Retinal pigment epithelial cell (primary cell): ENCODE results near the gene TARBP1.

ENCODE experiments used
- DNase-seq: peaks from one replicate; pipeline ENCODE4 v3.0.0-alpha.2; 2010; ENCODE audit warnings: low read depth
- H3K4me3 ChIP-seq: 2 replicates; pipeline ENCODE4 v1.5.1; 2011; ENCODE audit warnings: mild to moderate bottlenecking, low read length, control low read depth, moderate library complexity
- TF ChIP-seq, protein P1 (sequence below): conservative IDR thresholded peaks from 2 replicates; pipeline ENCODE4 v1.5.1; 2011; ENCODE audit warnings: low read depth, low read length, control low read depth, inconsistent platforms

TARBP1 gene

DNA sequence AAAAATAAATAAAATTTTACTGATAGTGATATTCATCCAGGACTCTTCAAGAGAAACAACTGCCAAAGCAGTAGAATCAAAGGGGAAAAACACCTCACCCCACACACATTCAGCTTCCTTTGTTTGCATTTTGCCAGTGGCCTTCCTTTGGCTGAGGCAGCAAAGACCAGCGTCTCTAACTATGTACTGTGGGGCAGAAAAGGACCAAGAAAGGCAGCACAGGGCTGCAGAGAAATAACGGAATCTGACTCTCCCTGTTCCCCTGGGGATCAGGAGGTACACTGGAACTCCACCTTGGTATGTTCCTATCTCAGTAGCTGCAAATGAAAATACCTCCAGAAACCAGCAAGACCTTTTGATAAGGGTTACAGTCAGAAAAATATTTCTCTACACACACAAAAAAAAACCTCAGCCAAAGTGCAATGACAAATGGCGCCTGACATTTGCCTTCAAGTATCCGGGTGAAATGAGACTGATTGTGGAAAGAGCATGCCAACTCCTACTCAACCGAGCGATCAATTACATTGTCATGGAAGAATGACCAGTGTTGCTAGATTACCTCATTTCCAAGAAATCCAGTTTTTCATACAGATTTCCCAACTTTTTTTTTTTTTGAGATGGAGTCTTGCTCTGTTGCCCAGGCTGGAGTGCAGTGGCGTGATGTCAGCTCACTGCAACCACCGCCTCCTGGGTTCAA lies 50.9 kb downstream of the TARBP1 start:
- TF ChIP-seq, protein P1, sequence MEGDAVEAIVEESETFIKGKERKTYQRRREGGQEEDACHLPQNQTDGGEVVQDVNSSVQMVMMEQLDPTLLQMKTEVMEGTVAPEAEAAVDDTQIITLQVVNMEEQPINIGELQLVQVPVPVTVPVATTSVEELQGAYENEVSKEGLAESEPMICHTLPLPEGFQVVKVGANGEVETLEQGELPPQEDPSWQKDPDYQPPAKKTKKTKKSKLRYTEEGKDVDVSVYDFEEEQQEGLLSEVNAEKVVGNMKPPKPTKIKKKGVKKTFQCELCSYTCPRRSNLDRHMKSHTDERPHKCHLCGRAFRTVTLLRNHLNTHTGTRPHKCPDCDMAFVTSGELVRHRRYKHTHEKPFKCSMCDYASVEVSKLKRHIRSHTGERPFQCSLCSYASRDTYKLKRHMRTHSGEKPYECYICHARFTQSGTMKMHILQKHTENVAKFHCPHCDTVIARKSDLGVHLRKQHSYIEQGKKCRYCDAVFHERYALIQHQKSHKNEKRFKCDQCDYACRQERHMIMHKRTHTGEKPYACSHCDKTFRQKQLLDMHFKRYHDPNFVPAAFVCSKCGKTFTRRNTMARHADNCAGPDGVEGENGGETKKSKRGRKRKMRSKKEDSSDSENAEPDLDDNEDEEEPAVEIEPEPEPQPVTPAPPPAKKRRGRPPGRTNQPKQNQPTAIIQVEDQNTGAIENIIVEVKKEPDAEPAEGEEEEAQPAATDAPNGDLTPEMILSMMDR: no peak
- no peak overlapping the region for H3K4me3 ChIP-seq
- no peak for DNase-seq

DNA sequence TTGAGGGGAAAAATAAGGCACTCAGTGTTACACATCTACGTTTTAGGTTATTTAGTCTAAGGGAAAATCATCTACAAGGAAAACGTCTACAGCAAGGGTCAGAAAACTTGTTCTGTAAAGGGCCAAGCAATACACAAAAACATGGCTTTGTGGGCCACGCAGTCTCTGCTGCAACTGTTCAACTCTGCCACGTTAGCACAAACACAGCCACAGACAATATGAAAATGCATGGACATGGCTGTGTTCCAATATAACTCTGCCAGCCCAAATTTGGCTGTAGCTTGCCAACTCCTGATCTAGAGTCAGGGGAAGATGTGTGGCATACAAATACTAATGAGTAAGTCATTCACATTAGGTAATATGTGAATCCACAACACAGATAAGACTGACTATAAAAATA lies 65.0 kb downstream of the TARBP1 start:
- H3K4me3 ChIP-seq: no peak overlapping the region
- TF ChIP-seq, protein P1: no peak
- DNase-seq: no peak

DNA sequence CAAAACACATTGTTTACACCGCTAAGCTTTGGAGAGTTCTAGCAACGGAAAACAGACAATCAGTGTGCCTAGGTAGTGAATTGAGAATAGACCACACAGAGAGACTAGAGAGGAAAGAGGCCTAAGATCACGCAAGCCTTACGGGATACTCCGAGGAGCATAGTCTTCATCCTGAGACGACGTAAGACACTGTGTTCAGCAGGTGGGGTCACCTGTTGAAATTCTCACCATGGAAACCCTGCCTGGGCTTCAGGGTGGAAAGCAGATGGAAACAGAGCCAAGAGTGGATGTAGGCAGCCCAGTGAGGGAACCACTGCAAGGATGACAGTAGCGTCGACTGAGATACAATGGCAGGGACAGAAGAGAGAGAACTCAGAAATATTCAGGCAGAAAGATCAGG lies 65.5 kb downstream of the TARBP1 start:
- no peak overlapping the region for H3K4me3 ChIP-seq
- no peak for DNase-seq
- TF ChIP-seq, protein P1: no peak

DNA sequence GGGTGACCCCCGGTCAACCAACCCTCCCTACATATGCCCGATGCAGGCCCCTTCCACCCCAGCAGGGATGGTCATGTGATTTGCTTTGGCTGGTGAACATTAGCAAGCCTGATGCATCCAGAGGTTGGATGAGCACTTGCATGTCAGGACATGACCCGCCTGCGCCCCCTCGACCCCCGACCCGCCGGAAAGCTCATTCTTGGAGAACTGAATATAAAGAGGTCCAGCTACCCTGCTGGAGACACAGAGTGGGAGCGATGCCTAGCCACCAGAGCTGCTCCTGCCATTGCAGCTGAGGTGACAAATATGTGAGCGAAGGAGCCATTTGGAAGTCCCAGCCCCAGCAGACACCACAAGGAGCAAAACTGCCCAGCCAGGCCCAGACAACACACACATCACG lies 66.1 kb downstream of the TARBP1 start:
- no peak for DNase-seq
- no peak overlapping the region for H3K4me3 ChIP-seq

GRCh38 chr1:234409328-234409727 lies 69.7 kb downstream of the TARBP1 start:
- no peak for DNase-seq

More for the DNA sequence above, 66.1 kb downstream of the TARBP1 start:
- TF ChIP-seq, protein P1: no peak

DNA sequence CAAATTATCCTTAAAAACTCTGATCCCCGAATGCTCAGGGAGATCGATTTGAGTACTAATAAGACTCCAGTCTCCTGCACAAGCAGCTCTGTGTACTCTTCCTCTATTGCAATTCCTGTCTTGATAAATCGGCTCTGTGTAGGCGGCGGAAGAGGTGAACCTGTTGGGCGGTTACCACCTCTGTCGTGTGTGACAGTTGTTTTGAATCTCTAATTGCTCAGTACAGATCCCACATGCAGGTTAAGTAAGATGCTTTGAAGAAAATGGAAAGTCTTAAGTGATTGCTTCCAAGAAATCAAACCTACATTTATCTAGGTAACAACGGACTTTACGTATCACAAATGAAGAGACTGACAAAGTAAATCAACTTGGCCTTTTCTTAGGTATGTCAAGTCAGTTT lies 70.2 kb downstream of the TARBP1 start:
- DNase-seq: no peak
- TF ChIP-seq, protein P1: no peak
- H3K4me3 ChIP-seq: no peak overlapping the region

More at GRCh38 chr1:234409328-234409727, 69.7 kb downstream of the TARBP1 start:
- no peak overlapping the region for H3K4me3 ChIP-seq
- TF ChIP-seq, protein P1: no peak

- DNase-seq: no peak
- TF ChIP-seq, protein P1: no peak
Measured at GRCh38 chr1:234406871-234407270, 72.1 kb downstream of the TARBP1 start.

More at GRCh38 chr1:234406871-234407270, 72.1 kb downstream of the TARBP1 start:
- H3K4me3 ChIP-seq: no peak overlapping the region
